Measurements from ENCODE around the gene FRMD8. TPM values are rescaled to one million over a fixed set of nuclear protein-coding genes. Genes with fewer than 3 reads are reported as not detected.

FRMD8 gene
- total RNA-seq, 3 donors from 2014 or later (not counting 1 experiment from before 2014, with no cell fraction given) = 45.6 to 58.4 (median 57.7) TPM

DNA sequence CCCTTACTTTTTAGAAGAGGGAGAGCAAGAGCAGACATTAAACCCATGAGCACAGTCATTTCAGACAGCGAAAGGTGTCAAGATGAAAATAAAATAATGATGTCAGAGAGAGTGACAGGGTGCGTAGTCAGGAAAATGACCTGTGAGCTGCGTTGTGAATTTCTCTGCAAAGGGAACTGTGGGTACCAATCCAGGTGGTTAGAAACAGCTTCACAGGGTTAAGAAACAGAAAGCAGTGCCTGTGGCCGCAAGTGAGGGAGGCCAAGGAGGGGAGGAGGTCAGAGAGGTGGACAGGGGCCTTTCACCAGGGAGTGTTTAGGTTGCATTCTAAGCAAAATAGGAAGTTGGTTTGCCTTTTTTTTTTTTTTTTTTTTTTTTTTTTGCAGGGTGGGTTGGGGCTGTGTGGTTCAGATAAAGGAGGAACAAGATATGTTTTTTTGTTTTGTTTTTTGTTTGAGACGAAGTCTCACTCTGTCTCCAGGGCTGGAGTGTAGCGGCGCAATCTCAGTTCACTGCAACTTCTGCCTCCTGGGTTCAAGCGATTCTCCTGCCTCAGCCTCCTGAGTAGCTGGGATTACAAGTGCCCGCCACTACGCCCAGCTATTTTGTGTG is 24.0 kb upstream of the FRMD8 start:
- TF ChIP-seq, protein P1, sequence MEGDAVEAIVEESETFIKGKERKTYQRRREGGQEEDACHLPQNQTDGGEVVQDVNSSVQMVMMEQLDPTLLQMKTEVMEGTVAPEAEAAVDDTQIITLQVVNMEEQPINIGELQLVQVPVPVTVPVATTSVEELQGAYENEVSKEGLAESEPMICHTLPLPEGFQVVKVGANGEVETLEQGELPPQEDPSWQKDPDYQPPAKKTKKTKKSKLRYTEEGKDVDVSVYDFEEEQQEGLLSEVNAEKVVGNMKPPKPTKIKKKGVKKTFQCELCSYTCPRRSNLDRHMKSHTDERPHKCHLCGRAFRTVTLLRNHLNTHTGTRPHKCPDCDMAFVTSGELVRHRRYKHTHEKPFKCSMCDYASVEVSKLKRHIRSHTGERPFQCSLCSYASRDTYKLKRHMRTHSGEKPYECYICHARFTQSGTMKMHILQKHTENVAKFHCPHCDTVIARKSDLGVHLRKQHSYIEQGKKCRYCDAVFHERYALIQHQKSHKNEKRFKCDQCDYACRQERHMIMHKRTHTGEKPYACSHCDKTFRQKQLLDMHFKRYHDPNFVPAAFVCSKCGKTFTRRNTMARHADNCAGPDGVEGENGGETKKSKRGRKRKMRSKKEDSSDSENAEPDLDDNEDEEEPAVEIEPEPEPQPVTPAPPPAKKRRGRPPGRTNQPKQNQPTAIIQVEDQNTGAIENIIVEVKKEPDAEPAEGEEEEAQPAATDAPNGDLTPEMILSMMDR (IDR thresholded peaks at IDR 0.05) = no peak
- DNase-seq = no peak
- Histone ChIP-seq H3K4me3 (ENCODE audit: low read length) (no peak overlapping the region), H3K27ac (ENCODE audit: low read length) (peak overlapping the region; percentile 68), H3K36me3 (ENCODE audit: control insufficient read depth, insufficient read depth, low read length) (no peaks in the 10 kb centered on the region), H3K27me3 (ENCODE audit: control insufficient read depth, insufficient read depth, low read length) (no peaks in the 10 kb centered on the region), H3K9me3 (ENCODE audit: control insufficient read depth, insufficient read depth, low read length) (no peaks in the 10 kb centered on the region), H3K4me1 (ENCODE audit: control insufficient read depth, insufficient read depth, low read length) (peaks cover 15% of the 10 kb centered on the region)
- Mint-ChIP-seq H3K9me3 (no peaks in the 10 kb centered on the region), H3K27ac (peak overlapping the region; percentile 72 to 87), H3K4me1 (peaks cover 5 to 13% of the 10 kb centered on the region in 2 donors), H3K36me3 (no peaks in the 10 kb centered on the region), H3K27me3 (ENCODE audit: low read depth in 2 of 2) (no peaks in the 10 kb centered on the region), H3K4me3 (peak overlapping the region; percentile 35)
- intact Hi-C loops (cut with micrococcal nuclease) = loop anchor here (10.0 kb wide), 1 partner anchor 222 kb away; no protein-coding TSS in a partner anchor
- ATAC-seq = peak; percentile 56 to 84 (median 68)
- WGBS (ENCODE audit: insufficient coverage) = 22% methylated on average over 10 of the region's 10 CpGs

DNA sequence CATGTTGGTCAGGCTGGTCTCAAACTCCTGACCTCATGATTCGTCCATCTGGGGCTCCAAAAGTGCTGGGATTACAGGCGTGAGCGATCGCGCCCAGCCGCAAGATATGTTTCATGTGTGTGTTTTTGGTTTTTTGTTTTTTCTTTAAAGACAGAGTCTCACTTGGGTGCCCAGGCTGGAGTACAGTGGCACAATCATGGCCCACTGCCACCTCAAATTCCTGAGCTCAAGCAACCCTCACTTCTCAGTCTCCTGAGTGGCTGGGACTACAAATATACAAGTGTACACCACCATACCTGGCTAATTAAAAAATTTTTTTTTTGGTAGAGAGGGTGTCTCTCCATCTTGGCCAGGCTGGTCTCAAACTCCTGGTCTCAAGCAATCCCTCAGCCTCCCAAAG is 23.5 kb upstream of the FRMD8 start:
- H3K36me3 Mint-ChIP-seq = no peaks in the 10 kb centered on the region
- no peaks in the 10 kb centered on the region for H3K9me3 Mint-ChIP-seq
- ATAC-seq (no peak), DNase-seq (no peak)
- Histone ChIP-seq H3K27ac (ENCODE audit: low read length) (peak overlapping the region; percentile 68), H3K36me3 (ENCODE audit: control insufficient read depth, insufficient read depth, low read length) (no peaks in the 10 kb centered on the region), H3K9me3 (ENCODE audit: control insufficient read depth, insufficient read depth, low read length) (no peaks in the 10 kb centered on the region), H3K27me3 (ENCODE audit: control insufficient read depth, insufficient read depth, low read length) (no peaks in the 10 kb centered on the region), H3K4me3 (ENCODE audit: low read length) (no peak overlapping the region), H3K4me1 (ENCODE audit: control insufficient read depth, insufficient read depth, low read length) (peaks cover 15% of the 10 kb centered on the region)
- WGBS (ENCODE audit: insufficient coverage) = 82% methylated on average over 6 of the region's 6 CpGs
- H3K4me3 Mint-ChIP-seq = no peak overlapping the region
- intact Hi-C loops (cut with micrococcal nuclease) = loop anchor here (10.0 kb wide), 1 partner anchor 222 kb away; no protein-coding TSS in a partner anchor
- H3K27ac Mint-ChIP-seq = peak overlapping the region; percentile 72 to 87
- peaks cover 5 to 13% of the 10 kb centered on the region in 2 donors for H3K4me1 Mint-ChIP-seq
- TF ChIP-seq, protein P1 (IDR thresholded peaks at IDR 0.05) = no peak
- H3K27me3 Mint-ChIP-seq (ENCODE audit: low read depth in 2 of 2) = no peaks in the 10 kb centered on the region

DNA sequence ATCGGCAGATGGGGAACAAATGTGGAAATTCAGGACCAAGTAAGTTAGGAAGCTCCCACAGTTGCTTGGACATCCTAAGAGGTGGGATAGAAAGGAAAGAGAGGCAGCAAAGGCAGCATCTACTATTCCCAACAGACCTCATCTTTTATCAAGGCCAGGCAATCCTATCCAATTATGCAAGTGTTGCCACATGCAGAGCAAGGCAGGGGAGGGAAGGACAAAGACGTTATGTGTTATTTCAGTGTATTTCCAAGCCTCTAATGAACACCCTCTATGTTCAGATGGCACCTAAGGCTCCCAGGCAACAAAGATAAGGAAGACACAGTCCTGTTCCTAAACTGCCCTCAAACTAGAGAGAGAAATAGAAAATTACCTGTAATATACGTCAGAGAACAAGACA is 22.7 kb upstream of the FRMD8 start:
- Histone ChIP-seq H3K36me3 (ENCODE audit: control insufficient read depth, insufficient read depth, low read length) (no peaks in the 10 kb centered on the region), H3K4me1 (ENCODE audit: control insufficient read depth, insufficient read depth, low read length) (peaks cover 15% of the 10 kb centered on the region), H3K27me3 (ENCODE audit: control insufficient read depth, insufficient read depth, low read length) (no peaks in the 10 kb centered on the region), H3K27ac (ENCODE audit: low read length) (no peak overlapping the region), H3K9me3 (ENCODE audit: control insufficient read depth, insufficient read depth, low read length) (no peaks in the 10 kb centered on the region), H3K4me3 (ENCODE audit: low read length) (no peak overlapping the region)
- intact Hi-C loops (cut with micrococcal nuclease) = loop anchor here (10.0 kb wide), 1 partner anchor 221 kb away; no protein-coding TSS in a partner anchor
- no peak overlapping the region for H3K4me3 Mint-ChIP-seq
- H3K9me3 Mint-ChIP-seq = no peaks in the 10 kb centered on the region
- H3K4me1 Mint-ChIP-seq = peaks cover 5 to 13% of the 10 kb centered on the region in 2 donors
- TF ChIP-seq, protein P1 (IDR thresholded peaks at IDR 0.05) = no peak
- DNase-seq = no peak
- no peak overlapping the region for H3K27ac Mint-ChIP-seq
- no peak for ATAC-seq
- WGBS (ENCODE audit: insufficient coverage) = 94% methylated on average over 3 of the region's 3 CpGs
- H3K27me3 Mint-ChIP-seq (ENCODE audit: low read depth in 2 of 2) = no peaks in the 10 kb centered on the region
- no peaks in the 10 kb centered on the region for H3K36me3 Mint-ChIP-seq

All from natural killer cell (primary cell).